Measurements from ENCODE around the gene NOTCH2. TPM values are rescaled to one million over a fixed set of nuclear protein-coding genes. Genes with fewer than 3 reads are reported as not detected.
"Not testable (repeated sequence)": the region's sequence is repeated elsewhere in the genome, so short reads cannot be mapped to it uniquely, and the experiment has no call there.

NOTCH2 gene
- 100 to 1,000 TPM in 1 of 3 donors, 10 to 100 TPM in 2; 74.7 to 136 (median 97.4) TPM for total RNA-seq
- total RNA-seq (2013): 114 TPM

GRCh38 chr1:120069067-120069919 lies at the start of gene NOTCH2:
Gene NOTCH2 (minus strand): TSS chr1:120069662. CDS start chr1:120069406, 256 bp downstream.
- H3K36me3 Mint-ChIP-seq; H3K4me1 ChIP-seq (ENCODE audit: control insufficient read depth, insufficient read depth, low read length); H3K27ac ChIP-seq (ENCODE audit: low read length); H3K4me1 Mint-ChIP-seq; H3K27ac Mint-ChIP-seq; H3K9me3 ChIP-seq (ENCODE audit: control insufficient read depth, insufficient read depth, low read length); intact Hi-C loops (cut with micrococcal nuclease); H3K36me3 ChIP-seq (ENCODE audit: control insufficient read depth, insufficient read depth, low read length); H3K27me3 ChIP-seq (ENCODE audit: control insufficient read depth, insufficient read depth, low read length); H3K27me3 Mint-ChIP-seq (ENCODE audit: low read depth in 2 of 2); H3K9me3 Mint-ChIP-seq: not testable (repeated sequence)
- peak within 1 kb of the TSS; percentile 34 for H3K4me3 ChIP-seq (ENCODE audit: low read length)
- WGBS (ENCODE audit: insufficient coverage): 0% methylated on average over 11 of the region's 95 CpGs
- peak within 1 kb of the TSS; percentile 66 for H3K4me3 Mint-ChIP-seq
- DNase-seq (peak; percentile 49 to 67), ATAC-seq (peak; percentile 62 to 92 (median 82))

DNA sequence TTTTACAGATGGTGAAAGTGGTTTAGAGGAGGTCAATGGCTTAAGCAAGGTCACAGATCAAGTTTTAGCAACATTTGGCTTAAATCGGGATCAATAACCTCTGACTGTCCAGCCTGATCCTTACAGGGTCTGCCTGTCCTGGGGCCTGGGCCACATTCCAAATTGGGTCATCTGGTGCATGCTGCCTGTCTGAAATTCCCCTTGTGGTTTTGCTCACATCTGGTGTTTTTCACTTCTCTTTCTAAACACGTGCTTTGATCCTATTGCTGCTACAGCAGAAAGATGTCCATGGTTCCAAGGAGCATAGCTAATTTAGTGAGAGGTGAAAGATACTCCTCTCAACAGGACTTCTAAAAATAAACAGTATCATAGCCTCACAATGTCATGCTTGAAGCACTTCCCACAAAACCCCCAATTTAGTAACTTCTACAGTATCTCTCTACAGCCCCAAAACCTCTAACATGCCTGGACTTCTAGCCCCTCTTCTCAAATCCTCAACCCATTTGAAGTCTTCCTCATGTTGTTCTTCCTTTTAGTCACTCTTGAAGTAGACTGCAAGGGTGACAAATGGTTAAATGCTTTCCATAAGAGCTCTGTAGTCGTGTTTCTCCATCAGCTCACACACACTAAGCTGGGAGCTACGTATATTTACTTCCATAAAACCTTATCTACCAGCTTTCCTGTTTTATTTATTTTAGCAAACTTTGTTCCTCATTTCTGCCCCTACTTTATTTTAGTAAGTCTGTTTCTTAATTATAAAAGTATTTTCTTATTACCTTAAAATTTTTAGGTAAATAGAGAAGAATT lies 48.1 kb upstream of the NOTCH2 start:
- not testable (repeated sequence) for H3K4me3 Mint-ChIP-seq

DNA sequence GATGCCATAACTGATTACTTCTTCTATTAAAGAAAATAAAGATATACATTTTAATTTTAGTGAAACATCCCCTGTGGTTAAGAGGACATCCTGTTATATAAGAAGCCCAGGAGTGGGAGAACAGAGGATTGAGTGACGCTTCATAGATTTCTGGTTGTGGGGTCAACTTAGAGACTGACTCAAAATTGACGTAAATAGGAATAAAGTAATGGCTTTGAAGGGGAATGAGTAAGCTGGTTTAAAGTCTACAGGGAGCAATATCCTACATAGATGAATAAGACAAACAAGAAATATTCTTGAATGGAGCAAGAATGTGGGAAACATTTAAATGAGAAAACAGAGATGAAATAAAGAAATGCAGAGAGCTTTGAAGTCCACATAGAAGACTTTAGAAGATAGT lies 46.6 kb upstream of the NOTCH2 start:
- WGBS (ENCODE audit: insufficient coverage): 89% methylated on average over 2 of the region's 2 CpGs
- H3K4me1 ChIP-seq (ENCODE audit: control insufficient read depth, insufficient read depth, low read length); intact Hi-C loops (cut with micrococcal nuclease); H3K27ac ChIP-seq (ENCODE audit: low read length); H3K27me3 Mint-ChIP-seq (ENCODE audit: low read depth in 2 of 2); ATAC-seq; DNase-seq; H3K4me3 Mint-ChIP-seq; H3K4me1 Mint-ChIP-seq; H3K36me3 Mint-ChIP-seq; H3K27me3 ChIP-seq (ENCODE audit: control insufficient read depth, insufficient read depth, low read length); H3K4me3 ChIP-seq (ENCODE audit: low read length); H3K9me3 Mint-ChIP-seq; H3K9me3 ChIP-seq (ENCODE audit: control insufficient read depth, insufficient read depth, low read length); H3K36me3 ChIP-seq (ENCODE audit: control insufficient read depth, insufficient read depth, low read length); H3K27ac Mint-ChIP-seq: not testable (repeated sequence)

More for the DNA sequence above, 48.1 kb upstream of the NOTCH2 start:
- H3K9me3 ChIP-seq (ENCODE audit: control insufficient read depth, insufficient read depth, low read length); H3K27me3 ChIP-seq (ENCODE audit: control insufficient read depth, insufficient read depth, low read length); H3K36me3 ChIP-seq (ENCODE audit: control insufficient read depth, insufficient read depth, low read length); H3K27me3 Mint-ChIP-seq (ENCODE audit: low read depth in 2 of 2); H3K4me3 ChIP-seq (ENCODE audit: low read length); DNase-seq; H3K36me3 Mint-ChIP-seq; ATAC-seq; intact Hi-C loops (cut with micrococcal nuclease); H3K9me3 Mint-ChIP-seq; H3K4me1 ChIP-seq (ENCODE audit: control insufficient read depth, insufficient read depth, low read length); H3K27ac ChIP-seq (ENCODE audit: low read length): not testable (repeated sequence)
- WGBS (ENCODE audit: insufficient coverage): no CpG with 5 or more reads among the region's 4 CpGs
- peak overlapping the region in 1 of 2 donors; percentile 16 for H3K27ac Mint-ChIP-seq
- H3K4me1 Mint-ChIP-seq: peaks cover 0 to 12% of the 10 kb centered on the region in 2 donors

DNA sequence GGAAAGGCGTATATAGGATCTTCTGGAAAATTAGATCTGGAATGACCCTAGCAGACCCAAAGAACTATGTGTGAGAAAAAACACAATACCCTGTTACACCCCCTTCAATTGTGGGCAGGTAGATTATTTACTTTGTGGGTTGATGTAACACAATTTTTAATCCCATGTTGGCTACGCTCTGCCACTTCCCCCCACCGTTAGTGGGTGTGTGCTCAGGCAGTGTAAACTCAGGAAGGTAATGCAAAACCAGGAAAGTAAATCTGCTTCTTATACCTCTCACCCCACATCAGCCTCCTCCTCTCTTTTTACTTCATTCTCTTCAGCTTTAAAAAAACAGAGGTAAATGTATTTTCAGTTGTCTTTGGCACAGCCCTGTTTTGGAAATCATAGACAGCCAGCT lies 43.7 kb upstream of the NOTCH2 start:
- no CpG with 5 or more reads among the region's 3 CpGs for WGBS (ENCODE audit: insufficient coverage)
- H3K27ac ChIP-seq (ENCODE audit: low read length); DNase-seq; ATAC-seq; H3K27me3 ChIP-seq (ENCODE audit: control insufficient read depth, insufficient read depth, low read length); H3K27me3 Mint-ChIP-seq (ENCODE audit: low read depth in 2 of 2); H3K4me3 Mint-ChIP-seq; H3K27ac Mint-ChIP-seq; H3K4me3 ChIP-seq (ENCODE audit: low read length); intact Hi-C loops (cut with micrococcal nuclease); H3K9me3 Mint-ChIP-seq; H3K36me3 Mint-ChIP-seq; H3K36me3 ChIP-seq (ENCODE audit: control insufficient read depth, insufficient read depth, low read length); H3K9me3 ChIP-seq (ENCODE audit: control insufficient read depth, insufficient read depth, low read length); H3K4me1 Mint-ChIP-seq; H3K4me1 ChIP-seq (ENCODE audit: control insufficient read depth, insufficient read depth, low read length): not testable (repeated sequence)

DNA sequence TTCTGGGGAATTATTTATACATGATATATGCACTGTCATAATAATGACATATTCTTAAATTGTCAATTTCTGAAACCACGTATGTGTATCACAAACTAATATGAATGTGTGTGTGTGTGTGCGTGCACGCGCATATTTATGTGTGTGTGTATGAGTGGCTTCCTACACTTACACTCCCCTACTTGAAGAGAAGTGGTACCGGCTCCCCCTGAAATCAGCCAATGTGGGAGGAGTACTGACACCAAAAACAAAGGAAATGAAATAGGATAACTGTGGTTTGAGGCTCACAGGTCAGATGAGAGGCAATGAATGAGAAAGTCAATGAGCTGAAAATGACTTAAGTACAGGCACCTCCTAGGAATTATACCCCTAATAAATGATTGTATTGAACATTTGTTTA lies 42.8 kb upstream of the NOTCH2 start:
- WGBS (ENCODE audit: insufficient coverage): no CpG with 5 or more reads among the region's 5 CpGs
- intact Hi-C loops (cut with micrococcal nuclease); H3K9me3 Mint-ChIP-seq: not testable (repeated sequence)

GRCh38 chr1:120111771-120112170 lies 42.3 kb upstream of the NOTCH2 start:
- H3K9me3 ChIP-seq (ENCODE audit: control insufficient read depth, insufficient read depth, low read length); H3K27ac ChIP-seq (ENCODE audit: low read length); DNase-seq; H3K27ac Mint-ChIP-seq; intact Hi-C loops (cut with micrococcal nuclease); H3K4me1 Mint-ChIP-seq; H3K36me3 ChIP-seq (ENCODE audit: control insufficient read depth, insufficient read depth, low read length); H3K27me3 ChIP-seq (ENCODE audit: control insufficient read depth, insufficient read depth, low read length); ATAC-seq; H3K36me3 Mint-ChIP-seq; H3K27me3 Mint-ChIP-seq (ENCODE audit: low read depth in 2 of 2); H3K4me1 ChIP-seq (ENCODE audit: control insufficient read depth, insufficient read depth, low read length); H3K9me3 Mint-ChIP-seq; H3K4me3 ChIP-seq (ENCODE audit: low read length); H3K4me3 Mint-ChIP-seq: not testable (repeated sequence)
- no CpG with 5 or more reads among the region's 3 CpGs for WGBS (ENCODE audit: insufficient coverage)

More for the DNA sequence above, 42.8 kb upstream of the NOTCH2 start:
- not testable (repeated sequence) for H3K27me3 ChIP-seq (ENCODE audit: control insufficient read depth, insufficient read depth, low read length); ATAC-seq; H3K4me3 Mint-ChIP-seq; H3K36me3 Mint-ChIP-seq; DNase-seq; H3K4me1 Mint-ChIP-seq; H3K27me3 Mint-ChIP-seq (ENCODE audit: low read depth in 2 of 2); H3K36me3 ChIP-seq (ENCODE audit: control insufficient read depth, insufficient read depth, low read length); H3K9me3 ChIP-seq (ENCODE audit: control insufficient read depth, insufficient read depth, low read length); H3K4me3 ChIP-seq (ENCODE audit: low read length); H3K4me1 ChIP-seq (ENCODE audit: control insufficient read depth, insufficient read depth, low read length); H3K27ac Mint-ChIP-seq; H3K27ac ChIP-seq (ENCODE audit: low read length)

DNA sequence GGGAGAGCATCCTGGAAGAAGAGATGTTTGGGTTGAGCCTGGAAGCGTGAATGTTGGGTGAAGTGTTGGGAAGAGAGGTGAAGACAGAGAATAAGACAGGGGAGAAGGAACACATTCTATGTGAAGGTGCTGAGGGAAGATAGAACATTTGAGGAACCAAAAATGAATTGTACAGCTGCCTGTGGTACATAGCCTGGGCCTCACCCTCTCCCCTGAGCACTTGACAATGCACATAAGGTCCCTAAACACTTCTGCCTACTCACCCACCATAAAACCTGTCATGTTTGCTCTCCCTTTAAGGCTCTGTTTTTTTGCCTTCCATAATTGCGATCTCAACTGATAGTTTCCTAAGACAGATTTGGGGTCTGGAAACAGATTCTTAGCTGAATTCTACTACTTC lies 41.5 kb upstream of the NOTCH2 start:
- H3K36me3 ChIP-seq (ENCODE audit: control insufficient read depth, insufficient read depth, low read length); H3K36me3 Mint-ChIP-seq; H3K4me1 ChIP-seq (ENCODE audit: control insufficient read depth, insufficient read depth, low read length); DNase-seq; H3K27me3 ChIP-seq (ENCODE audit: control insufficient read depth, insufficient read depth, low read length); H3K27ac Mint-ChIP-seq; H3K9me3 ChIP-seq (ENCODE audit: control insufficient read depth, insufficient read depth, low read length); H3K27ac ChIP-seq (ENCODE audit: low read length); H3K4me1 Mint-ChIP-seq; intact Hi-C loops (cut with micrococcal nuclease); H3K27me3 Mint-ChIP-seq (ENCODE audit: low read depth in 2 of 2); ATAC-seq; H3K4me3 ChIP-seq (ENCODE audit: low read length); H3K4me3 Mint-ChIP-seq; H3K9me3 Mint-ChIP-seq: not testable (repeated sequence)
- WGBS (ENCODE audit: insufficient coverage): no CpG with 5 or more reads among the region's 2 CpGs
